Thymus (tissue), 11 donors: ENCODE data around the gene ZNF417. TPM values are rescaled to one million over a fixed set of nuclear protein-coding genes. Genes with fewer than 3 reads are reported as not detected.
"Not testable (repeated sequence)": the region's sequence is repeated elsewhere in the genome, so short reads cannot be mapped to it uniquely, and the experiment has no call there.

Experiments
- DNase-seq, 9 donors: peaks; one replicate each; pipeline ENCODE4 v3.0.0-alpha.2; 2013; ENCODE audit warnings: low spot score in 9 of 9, low read depth in 6 of 9, missing footprints in 1 of 9
- H3K27ac ChIP-seq, 2 donors: one replicate each; pipeline ENCODE4 v1.5.1; 2013; ENCODE audit warnings: control low read depth in 1 of 2, low read depth in 1 of 2, low read length in 1 of 2, mild to moderate bottlenecking in 1 of 2, moderate library complexity in 1 of 2
- H3K27me3 ChIP-seq, 2 donors: one replicate each; pipeline ENCODE4 v1.5.1; 2013; ENCODE audit warnings: low read length in 1 of 2; ENCODE audit not compliant: control insufficient read depth in 2 of 2, insufficient read depth in 1 of 2
- H3K36me3 ChIP-seq, 2 donors: one replicate each; pipeline ENCODE4 v1.5.1; 2013; ENCODE audit warnings: low read length in 1 of 2, mild to moderate bottlenecking in 1 of 2, moderate library complexity in 1 of 2; ENCODE audit not compliant: control insufficient read depth in 2 of 2, insufficient read depth in 2 of 2
- H3K4me1 ChIP-seq, 2 donors: one replicate each; pipeline ENCODE4 v1.5.1; 2013; ENCODE audit warnings: low read length in 2 of 2; ENCODE audit not compliant: control insufficient read depth in 2 of 2, insufficient read depth in 2 of 2
- H3K4me3 ChIP-seq, 2 donors: one replicate each; pipeline ENCODE4 v1.5.1; 2013; ENCODE audit warnings: low read length in 2 of 2, control low read depth in 1 of 2, mild to moderate bottlenecking in 1 of 2
- H3K9me3 ChIP-seq, 2 donors: one replicate each; pipeline ENCODE4 v1.5.1; 2013; ENCODE audit warnings: low read length in 1 of 2, mild to moderate bottlenecking in 1 of 2; ENCODE audit not compliant: control insufficient read depth in 2 of 2, insufficient read depth in 1 of 2
- WGBS: extraction: QIAGEN DNeasy Blood & Tissue Kit; methylation state at CpG from one replicate; pipeline ENCODE4 v1.1.7; 2013; 5-methylcytosine and 5-hydroxymethylcytosine counted together
- polyA plus RNA-seq: library from polyadenylated mRNA; stranded (reverse); fragments of 200-250 nt; gene quantifications from one replicate; pipeline ENCODE4 v1.2.3, GENCODE V29; 2013
- total RNA-seq: library from RNA; stranded (reverse); fragments of 120-200 nt; gene quantifications from one replicate; pipeline ENCODE4 v1.2.4, GENCODE V29; 2013
- donor health status: healthy.

The ZNF417 gene
- total and polyA plus RNA-seq, 2 donors, result 5.4 to 15.1 TPM

GRCh38 chr19:57870225-57870624 is 46.2 kb downstream of the ZNF417 start:
- 100% methylated on average over 2 of the region's 2 CpGs for WGBS
- Histone ChIP-seq H3K4me3 (no peak overlapping the region), H3K9me3 (peaks cover 13 to 29% of the 10 kb centered on the region in 2 donors), H3K27me3 (no peaks in the 10 kb centered on the region), H3K4me1 (no peaks in the 10 kb centered on the region), H3K27ac (no peak overlapping the region), H3K36me3 (peaks cover 37 to 43% of the 10 kb centered on the region in 2 donors)
- no peak for DNase-seq

DNA sequence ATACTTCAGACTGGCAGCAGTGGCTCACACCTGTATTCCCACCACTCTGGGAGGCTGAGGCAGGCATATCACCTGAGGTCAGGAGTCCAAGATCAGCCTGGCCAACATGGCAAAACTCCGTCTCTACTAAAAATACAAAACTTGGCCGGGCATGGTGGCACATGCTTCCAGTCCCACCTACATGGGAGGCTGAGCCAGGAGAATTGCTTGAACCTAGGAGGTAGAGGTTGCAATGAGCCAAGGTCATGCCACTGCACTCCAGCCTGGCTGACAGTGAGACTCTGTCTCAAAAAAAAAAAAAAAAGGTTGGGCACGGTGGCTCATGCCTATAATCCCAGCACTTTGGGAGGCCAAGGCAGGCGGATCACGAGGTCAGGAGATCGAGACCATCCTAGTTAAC is 46.7 kb downstream of the ZNF417 start:
- not testable (repeated sequence) for H3K27me3 ChIP-seq, H3K4me3 ChIP-seq, H3K27ac ChIP-seq, DNase-seq, H3K4me1 ChIP-seq
- Histone ChIP-seq H3K36me3 (peaks cover 36 to 43% of the 10 kb centered on the region in 2 donors), H3K9me3 (peaks cover 13 to 29% of the 10 kb centered on the region in 2 donors)
- WGBS, result 92% methylated on average over 6 of the region's 6 CpGs

- no peaks in the 10 kb centered on the region for H3K27me3 ChIP-seq
- H3K4me3 ChIP-seq, result no peak overlapping the region
- peaks cover 28 to 43% of the 10 kb centered on the region in 2 donors for H3K36me3 ChIP-seq
- WGBS, result 98% methylated on average over 7 of the region's 7 CpGs
- H3K4me1 ChIP-seq, result no peaks in the 10 kb centered on the region
- no peak for DNase-seq
- peaks cover 3 to 23% of the 10 kb centered on the region in 2 donors for H3K9me3 ChIP-seq
- no peak overlapping the region for H3K27ac ChIP-seq
Observed at GRCh38 chr19:57867868-57868492, 48.4 kb downstream of the ZNF417 start.

Other genes starting within 250 kb of the ZNF417 start
- gene ZSCAN4, start 247.7 kb downstream of the ZNF417 start, total RNA-seq, result 0.05 TPM
- 0.96 TPM for gene ZSCAN4, start 247.7 kb downstream of the ZNF417 start, polyA plus RNA-seq
- 11.1 TPM for gene ZNF551, start 234.6 kb downstream of the ZNF417 start, total RNA-seq
- gene ZNF551, start 234.6 kb downstream of the ZNF417 start, polyA plus RNA-seq, result 3.4 TPM
- 10.5 TPM for gene ZNF154, start 207.4 kb downstream of the ZNF417 start, total RNA-seq
- 10.8 TPM for gene ZNF154, start 207.4 kb downstream of the ZNF417 start, polyA plus RNA-seq
- gene ZNF671, start 189.0 kb downstream of the ZNF417 start, total RNA-seq, result 21.9 TPM
- gene ZNF671, start 189.0 kb downstream of the ZNF417 start, polyA plus RNA-seq, result 19.8 TPM
- gene ZNF776, start 169.8 kb downstream of the ZNF417 start, total RNA-seq, result 25.1 TPM
- gene ZNF776, start 169.8 kb downstream of the ZNF417 start, polyA plus RNA-seq, result 13.8 TPM
- 26.9 TPM for gene ZNF586, start 146.9 kb downstream of the ZNF417 start, total RNA-seq
- 15.2 TPM for gene ZNF586, start 146.9 kb downstream of the ZNF417 start, polyA plus RNA-seq
- gene ZNF552, start 101.7 kb downstream of the ZNF417 start, total RNA-seq, result 7.3 TPM
- 7.8 TPM for gene ZNF552, start 101.7 kb downstream of the ZNF417 start, polyA plus RNA-seq
- 12.4 TPM for gene ZNF587B, start 86.3 kb downstream of the ZNF417 start, total RNA-seq
- gene ZNF587B, start 86.3 kb downstream of the ZNF417 start, polyA plus RNA-seq, result 9.1 TPM
- gene ZNF587, start 66.7 kb downstream of the ZNF417 start, total RNA-seq, result 16.6 TPM
- gene ZNF587, start 66.7 kb downstream of the ZNF417 start, polyA plus RNA-seq, result 25.4 TPM
- gene ZNF814, start 27.6 kb downstream of the ZNF417 start, total RNA-seq, result 19.5 TPM
- gene ZNF814, start 27.6 kb downstream of the ZNF417 start, polyA plus RNA-seq, result 16.7 TPM
- 12.8 TPM for gene ZNF418, start 18.8 kb upstream of the ZNF417 start, total RNA-seq
- gene ZNF418, start 18.8 kb upstream of the ZNF417 start, polyA plus RNA-seq, result 8.2 TPM
- gene ZNF256, start 31.1 kb upstream of the ZNF417 start, total RNA-seq, result 7.5 TPM
- 7.0 TPM for gene ZNF256, start 31.1 kb upstream of the ZNF417 start, polyA plus RNA-seq
- gene C19orf18, start 57.9 kb upstream of the ZNF417 start, total RNA-seq, result 0.47 TPM
- gene C19orf18, start 57.9 kb upstream of the ZNF417 start, polyA plus RNA-seq, result 7.7 TPM
- gene ZNF606, start 86.2 kb upstream of the ZNF417 start, total RNA-seq, result 17.8 TPM
- 18.8 TPM for gene ZNF606, start 86.2 kb upstream of the ZNF417 start, polyA plus RNA-seq
- 0.42 TPM for gene ZSCAN1, start 117.4 kb upstream of the ZNF417 start, total RNA-seq
- gene ZSCAN1, start 117.4 kb upstream of the ZNF417 start, polyA plus RNA-seq, result 1.6 TPM
- gene ZNF135, start 142.7 kb upstream of the ZNF417 start, total RNA-seq, result 7.0 TPM
- gene ZNF135, start 142.7 kb upstream of the ZNF417 start, polyA plus RNA-seq, result 14.6 TPM
- gene ZSCAN18, start 181.6 kb upstream of the ZNF417 start, total RNA-seq, result 27.8 TPM
- 73.4 TPM for gene ZSCAN18, start 181.6 kb upstream of the ZNF417 start, polyA plus RNA-seq
- gene ZNF329, start 234.2 kb upstream of the ZNF417 start, total RNA-seq, result 11.9 TPM
- 9.3 TPM for gene ZNF329, start 234.2 kb upstream of the ZNF417 start, polyA plus RNA-seq